CD4-positive, alpha-beta T cell treated with Interleukin-1 beta for 1 hour (primary cell): ENCODE data around the gene PLA2G5.

Experiments used
- DNase-seq, 2 donors: peaks; one replicate each; pipeline ENCODE4 v3.0.0-alpha.2; 2020 to 2022

The PLA2G5 gene

DNA sequence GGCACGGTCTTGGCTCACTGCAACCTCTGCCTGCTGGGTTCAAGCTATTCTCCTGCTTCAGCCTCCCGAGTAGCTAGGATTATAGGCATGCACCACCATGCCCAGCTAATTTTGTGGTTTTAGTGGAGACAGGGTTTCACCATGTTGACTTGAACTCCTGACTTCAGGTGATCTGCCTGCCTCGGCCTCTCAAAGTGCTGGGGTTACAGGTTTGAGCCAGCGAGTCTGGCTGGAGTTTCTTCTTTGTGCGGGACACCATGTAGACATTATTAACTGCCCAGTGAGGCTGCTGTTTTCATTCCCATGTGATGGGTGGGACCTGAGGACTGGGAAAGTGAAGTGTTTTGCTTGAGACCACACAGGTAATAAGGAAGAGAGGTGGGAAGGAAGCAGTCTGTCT, 23.3 kb downstream of the PLA2G5 start:
- DNase-seq = no peak

DNA sequence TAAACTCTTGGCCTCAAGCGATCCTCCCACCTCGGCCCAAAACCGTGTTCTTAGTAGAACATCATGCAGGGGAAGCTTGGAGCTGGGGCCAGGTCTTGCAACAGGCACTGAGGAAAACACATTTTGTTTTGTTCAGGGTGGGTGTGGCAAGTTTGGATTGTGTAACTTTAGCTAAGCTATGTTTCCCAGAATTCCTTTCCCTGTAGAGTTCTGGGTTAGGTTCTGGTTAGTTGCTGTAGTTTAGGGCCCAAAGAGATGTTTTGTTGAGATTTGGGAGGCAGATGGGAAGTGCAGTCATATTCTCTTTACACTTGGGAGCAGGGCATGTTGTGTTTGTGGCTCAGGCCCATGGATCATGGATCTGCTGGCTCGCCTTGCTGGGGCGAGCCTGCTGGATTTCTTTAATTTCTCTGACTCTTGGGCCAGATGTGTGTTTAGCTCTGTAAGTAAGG, 24.0 kb downstream of the PLA2G5 start:
- DNase-seq = no peak

DNA sequence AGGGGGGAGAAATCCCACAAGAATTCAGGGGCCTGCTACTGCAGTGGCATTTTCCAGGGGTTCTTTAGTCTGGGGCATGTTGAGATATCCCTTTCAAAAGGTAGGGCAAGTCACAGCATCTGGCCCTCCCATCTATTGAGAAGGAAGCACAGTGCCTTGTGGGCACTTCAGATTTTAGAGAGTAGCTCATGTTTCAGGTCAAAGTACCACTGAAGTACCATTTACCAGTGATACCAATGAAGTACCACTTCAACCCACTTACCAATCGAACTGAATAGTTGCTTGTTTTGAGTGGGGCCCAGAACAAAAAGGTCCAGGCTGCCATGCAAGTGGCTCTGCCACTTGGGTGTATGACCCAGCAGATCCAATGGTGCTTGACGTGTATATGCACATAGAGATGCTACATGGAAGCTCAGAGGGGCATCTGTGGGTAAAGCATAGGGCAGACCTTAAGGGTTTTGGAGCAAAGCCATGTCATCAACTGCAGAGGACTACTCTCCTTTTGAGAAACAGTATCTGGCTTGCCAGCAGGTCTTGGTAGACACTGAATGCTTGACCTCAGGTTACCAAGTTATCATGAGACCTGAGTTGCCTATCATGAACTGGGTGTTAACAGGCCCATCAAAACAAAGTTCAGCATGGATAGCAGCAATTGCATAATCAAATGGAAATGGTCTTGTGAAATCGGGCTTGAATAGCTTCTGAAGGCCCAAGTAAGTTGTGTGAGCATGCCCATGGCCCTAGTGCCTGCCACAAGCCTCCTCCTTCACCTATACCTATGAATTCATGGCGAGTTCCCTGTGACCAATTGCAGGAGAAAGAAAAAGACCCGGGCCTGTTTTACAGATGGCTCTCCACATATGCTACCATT, 25.8 kb downstream of the PLA2G5 start:
- no peak for DNase-seq

DNA sequence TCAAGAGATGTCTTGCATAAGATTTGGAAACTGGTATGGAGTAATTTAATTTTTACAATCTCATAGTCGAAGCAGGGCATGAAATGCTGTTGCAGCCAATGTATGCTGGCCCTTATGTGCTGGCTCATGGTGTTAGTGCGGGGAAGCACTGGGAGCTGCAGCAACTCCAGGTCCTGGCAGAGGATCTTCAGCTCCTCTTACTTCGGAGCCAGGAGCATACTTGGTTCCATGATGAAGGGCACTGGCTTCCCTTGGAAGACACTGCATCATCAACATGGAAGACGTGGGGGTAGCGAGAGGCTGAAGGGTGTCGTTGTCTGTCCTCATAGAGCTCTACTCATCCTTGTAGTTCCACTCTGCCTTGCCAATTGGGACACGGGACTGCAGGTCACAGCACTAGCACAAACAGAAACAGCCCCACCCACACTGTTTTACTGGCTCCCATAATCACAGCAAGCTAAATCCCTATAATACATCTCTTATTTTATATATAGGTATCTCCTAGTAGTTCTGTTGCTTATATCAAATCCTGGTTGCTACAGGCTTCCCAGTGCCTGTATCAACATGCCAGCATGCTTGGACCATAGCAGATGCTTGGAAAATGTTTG, 26.9 kb downstream of the PLA2G5 start:
- DNase-seq = no peak

DNA sequence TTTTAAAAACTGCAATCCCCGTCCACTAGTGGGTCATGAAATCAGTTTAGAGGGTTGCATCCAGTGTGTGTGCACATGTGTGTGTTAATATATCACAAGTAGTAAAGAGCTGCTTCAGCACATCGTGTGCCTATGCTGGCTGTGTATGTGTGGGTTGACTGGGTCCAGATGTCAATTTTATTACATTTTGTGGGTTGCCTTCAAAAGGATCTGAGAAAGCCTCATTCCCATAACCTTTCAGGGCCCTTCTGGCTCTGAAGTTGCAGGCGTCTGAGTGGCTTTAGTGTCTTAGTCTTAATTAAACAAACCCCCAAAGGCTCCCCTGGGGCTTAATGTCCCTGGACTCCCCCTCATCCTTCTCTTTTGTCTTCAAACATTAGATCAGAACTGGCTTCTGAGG, 29.5 kb downstream of the PLA2G5 start:
- DNase-seq = no peak

DNA sequence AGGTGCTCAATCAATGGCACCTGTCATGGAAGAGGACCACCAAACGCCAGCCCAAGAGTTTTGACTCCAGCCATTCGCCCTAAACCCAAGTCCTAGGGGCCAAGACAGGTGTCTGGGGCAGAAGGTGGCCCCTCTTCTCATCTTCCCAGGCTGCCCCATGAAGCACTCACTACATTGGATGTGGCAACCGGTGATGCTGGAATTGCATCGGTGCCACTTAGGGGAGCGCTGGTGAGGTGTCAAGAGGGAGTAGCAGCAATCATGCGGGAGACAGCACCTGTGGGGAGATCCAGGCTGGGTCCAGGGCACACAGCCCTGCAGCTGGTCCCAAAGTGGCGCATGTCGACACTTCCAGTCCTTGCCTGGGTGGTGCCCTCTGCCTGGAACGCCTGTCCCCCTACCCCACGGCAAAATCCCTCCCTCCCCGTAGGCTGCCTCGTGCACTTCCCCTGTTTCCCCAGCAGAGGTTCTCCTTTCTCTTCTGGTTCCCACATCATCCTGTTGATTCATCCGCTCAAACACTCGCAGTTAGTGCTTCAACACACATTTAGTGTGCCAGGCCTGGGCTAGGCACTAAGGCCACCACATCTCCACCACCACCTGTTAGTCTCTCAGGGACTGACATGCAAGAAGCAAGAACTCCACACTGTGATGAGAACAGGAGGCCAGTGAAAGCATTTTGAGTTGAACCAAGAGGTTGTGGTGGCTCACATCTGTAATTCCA, 30.8 kb downstream of the PLA2G5 start:
- peak; percentile 22 to 34 for DNase-seq

DNA sequence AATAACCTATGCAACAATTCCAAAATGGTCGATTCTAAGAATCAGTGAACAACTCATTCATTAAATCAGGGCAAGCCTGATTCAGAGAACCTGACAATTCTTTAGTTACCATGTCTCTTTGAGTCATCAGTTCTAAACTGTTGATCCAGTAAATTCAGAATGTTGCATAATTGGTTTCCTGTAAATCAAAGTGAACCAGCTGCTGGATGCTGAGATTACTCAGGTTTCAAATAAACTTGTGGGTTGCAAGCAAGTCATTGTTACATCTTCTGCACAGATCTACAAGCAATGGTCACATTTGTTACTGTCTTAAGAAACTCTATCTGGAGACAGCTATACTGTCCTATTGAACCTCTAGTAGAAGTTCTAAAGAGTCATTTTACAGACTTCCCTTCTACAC, 32.9 kb downstream of the PLA2G5 start:
- DNase-seq = no peak

DNA sequence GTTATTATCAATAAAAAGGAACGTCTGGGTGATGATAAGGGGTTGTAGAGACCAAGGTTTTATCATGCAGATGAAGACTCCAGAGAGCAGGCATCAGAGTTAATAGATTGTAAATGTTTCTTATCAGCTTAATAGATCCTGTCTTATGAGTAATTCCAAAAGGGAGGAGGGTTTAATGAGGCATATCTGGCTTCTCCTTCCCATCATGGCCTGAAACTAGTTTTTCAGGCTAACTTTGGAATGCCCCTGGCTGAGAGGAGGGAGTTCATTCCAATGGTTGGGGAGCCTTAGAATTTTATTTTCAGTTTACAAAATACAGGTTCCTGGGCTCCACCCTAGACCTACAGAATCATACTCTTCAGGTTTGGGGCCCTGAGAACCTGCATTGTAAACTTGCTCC, 35.9 kb downstream of the PLA2G5 start:
- no peak for DNase-seq

DNA sequence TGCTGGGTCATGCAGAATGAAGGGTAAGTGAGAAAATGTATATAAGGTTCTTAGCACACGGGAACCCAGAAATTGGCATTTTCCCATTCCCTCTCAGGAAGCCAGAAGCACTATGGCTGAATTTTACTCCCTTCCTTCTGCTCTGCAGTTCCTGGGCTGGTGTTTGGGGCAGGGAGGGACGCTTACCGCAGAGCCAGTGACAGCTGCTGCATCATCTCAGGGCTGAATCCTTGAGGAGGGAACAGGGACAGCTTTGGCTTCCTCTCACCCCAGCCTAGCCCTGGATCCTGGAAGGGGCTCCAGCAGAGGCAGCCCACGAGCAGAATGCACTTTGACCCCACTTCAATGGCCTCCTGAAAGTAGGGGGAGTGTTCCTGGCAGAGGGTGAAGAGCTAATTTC, 37.4 kb downstream of the PLA2G5 start:
- no peak for DNase-seq

DNA sequence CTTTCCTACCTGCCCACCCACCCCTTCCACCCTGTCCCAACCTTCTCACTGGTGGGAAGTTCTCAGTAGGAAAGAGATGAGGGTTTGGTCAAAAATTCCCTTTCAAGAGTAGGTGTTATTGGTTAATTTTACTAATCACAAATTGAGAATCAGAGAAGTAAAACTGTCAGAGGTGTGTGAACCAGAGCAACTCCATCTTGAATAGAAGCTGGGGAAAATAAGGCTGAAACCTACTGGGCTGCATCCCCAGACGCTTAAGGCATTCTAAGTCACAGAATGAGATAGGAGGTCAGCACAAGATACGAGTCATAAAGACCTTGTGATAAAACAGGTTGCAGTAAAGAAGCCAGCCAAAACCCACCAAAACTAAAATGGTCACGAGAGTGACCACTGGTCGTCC, 37.8 kb downstream of the PLA2G5 start:
- DNase-seq = no peak

DNA sequence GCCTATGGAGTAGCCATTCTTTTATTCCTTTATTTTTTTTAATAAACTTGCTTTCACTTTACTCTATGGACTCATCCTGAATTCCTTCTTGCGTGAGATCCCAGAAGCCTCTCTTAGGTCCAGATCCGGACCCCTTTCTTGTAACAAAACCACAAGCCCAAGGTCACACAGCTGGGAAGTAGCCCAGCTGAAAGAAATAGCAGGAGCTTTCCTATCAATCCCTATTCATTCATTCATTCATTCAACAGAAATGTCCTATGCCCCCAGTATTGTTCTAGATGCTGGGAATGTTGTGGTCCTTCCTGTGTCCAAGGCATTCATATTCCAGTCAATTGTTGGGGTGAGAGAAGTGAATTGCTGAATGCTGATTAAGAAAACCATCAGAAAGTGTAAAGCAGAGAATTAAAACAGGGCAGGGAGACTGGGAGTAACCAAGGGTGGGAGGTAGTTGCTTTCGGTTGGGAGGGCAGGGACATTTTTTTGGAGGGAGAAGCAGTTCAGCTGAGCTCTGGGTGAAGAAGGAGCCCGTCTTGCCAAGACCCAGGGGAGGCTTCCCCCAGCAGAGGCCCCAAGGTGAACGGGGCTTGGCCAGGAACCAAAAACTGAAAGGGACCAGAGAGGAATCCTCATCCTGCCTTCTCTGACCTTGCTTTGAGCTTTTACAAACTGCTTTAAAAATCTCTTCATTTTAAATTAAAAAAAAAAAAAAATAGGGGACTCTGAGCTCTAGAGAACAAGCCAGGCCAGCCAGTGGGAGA, 38.6 kb downstream of the PLA2G5 start:
- DNase-seq = no peak

DNA sequence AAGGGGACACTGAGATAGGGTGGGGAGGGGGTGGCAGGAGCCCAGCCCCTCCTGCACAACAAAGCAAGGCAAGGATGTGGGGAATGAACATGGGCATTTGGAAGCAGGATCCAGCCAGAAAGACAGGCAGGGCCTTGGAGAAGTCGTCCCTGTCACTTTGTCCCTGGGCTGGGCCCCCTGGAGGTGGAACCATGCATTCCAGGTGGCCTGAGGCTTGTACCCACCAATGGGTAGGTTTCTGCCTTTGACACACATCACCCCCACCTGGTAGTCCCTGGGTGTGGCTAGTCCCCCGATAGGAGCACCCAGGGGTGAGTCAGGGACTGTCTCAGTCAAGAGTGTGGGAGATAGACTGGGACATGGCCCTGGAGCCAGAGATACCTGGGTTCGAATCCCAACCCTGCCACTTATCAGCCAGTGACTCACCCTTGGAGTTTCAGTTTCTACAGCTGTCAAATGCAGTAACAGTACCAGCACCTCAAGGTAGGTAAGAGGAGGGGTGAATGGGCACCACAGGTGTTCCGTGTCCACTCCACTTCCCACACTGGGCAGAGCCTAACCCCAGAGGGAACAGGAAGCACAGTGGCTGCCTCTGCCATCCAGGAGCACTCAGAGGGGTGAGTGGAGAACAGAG, 39.3 kb downstream of the PLA2G5 start:
- DNase-seq = no peak

DNA sequence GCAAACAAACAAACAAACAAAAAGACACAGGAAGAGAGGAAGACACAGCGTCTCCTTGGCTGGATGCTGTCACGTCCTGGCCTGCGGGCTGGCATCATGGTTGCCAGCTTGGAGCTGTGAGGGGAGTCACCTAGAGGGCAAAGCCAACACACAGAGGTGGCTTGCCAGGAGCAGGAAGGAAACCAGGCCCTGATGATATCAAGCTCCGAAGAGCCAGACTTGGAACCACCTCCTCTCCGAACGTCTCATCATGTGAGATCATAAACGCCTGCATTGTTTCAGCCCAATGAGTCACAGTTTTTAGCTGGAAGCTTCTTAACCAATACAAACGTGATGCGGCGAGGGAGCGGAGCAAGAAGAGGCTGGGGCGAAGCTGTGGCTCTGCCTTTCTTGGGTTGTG, 40.7 kb downstream of the PLA2G5 start:
- no peak for DNase-seq

DNA sequence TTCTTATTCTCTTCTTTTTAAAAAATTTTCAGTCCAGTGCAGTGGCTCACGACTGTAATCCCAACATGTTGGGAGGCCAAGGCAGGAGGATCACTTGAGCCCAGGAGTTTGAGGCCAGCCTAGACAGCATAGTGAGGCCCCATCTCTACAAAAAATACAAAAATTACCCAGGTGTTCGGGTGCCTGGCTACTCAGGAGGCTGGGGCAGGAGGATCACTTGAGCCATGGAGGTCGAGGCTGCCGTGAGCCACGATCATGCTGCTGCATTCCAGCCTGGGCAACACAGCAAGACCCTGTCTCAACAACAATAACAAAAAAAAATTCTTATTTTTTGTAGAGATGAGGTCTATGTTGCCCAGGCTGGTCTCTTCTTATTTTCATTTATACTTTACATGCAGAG, 41.5 kb downstream of the PLA2G5 start:
- DNase-seq = no peak

DNA sequence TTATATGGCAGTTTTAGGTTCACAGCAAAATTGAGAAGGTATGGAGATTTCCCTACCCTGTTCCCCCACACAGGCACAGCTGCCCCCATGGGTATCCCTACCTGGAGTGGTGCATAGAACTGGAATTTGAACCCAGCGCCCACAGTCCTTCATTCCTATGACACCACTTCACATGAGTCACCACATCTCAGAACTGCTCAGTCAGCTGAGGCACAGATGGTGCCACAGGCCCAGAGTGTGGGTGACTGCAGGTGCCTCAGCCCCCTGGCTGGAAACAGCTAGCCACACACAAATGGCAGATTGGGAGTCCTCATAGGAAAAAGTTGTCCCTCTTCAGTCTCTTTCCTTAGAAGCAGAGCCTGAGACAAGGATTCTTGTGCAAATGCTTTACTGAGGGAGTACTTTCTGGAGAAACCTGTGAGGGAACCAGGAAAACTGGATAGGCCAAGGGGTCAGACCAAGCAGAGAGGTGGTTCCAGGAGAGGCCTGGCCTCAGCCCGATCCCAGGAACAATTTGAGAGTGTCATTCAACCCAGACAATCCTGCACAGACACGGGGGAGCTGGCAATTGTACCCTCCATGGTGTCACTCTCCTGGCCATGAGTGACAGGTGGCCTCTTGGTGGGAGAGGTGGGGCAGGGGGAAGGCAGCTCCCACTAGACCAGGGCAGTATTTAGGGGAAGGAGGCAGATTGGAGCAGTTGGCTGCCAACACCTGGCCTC, 42.4 kb downstream of the PLA2G5 start:
- no peak for DNase-seq

DNA sequence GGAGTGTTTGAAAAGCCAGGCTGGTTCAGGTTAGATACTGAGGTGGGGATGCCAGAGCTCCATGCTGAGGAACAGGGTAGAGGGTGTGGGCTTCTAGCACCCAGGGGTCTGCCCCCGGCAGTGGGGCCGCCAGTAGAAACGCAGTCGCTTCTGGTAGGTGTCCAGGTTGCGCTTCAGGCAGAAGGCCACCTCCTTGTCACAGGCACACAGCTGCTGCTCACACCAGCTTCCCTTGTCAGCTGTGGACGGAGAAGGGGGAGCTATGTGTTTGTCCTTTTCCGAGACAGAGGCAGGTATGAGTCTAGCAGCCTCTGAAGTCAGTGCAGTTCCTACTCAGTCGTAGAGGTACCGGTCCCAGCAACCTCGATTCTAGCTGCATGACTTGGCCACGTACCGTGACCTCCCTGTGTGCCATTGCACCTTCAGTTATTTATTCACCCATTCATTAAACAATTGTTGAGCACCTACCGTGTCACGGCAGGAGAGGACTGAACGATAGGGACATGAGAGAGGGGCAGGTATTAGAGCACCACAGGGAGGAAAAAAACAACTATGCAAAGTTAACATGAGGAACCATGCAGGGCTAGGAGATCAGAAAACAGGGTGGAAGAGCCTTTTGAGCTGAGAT, 44.1 kb downstream of the PLA2G5 start:
- DNase-seq = no peak

DNA sequence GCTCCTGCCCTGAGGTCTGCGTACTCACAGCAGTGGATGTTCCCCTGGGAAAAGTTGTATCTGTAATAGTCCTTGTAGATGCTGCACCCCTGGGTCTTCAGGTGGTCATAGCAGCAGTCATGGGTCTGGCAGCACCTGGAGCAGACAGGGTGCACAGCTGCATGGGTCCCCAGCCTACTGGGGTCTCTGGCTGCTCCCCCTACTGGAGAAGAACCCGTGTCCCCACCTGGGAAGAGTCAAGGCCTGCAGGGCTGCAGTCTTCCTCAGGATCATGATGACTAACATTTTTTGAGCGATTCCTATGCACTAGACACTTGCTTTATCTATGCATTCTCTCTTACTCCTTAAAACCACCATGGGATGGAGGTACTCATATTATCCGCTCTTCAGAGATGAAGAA, 45.5 kb downstream of the PLA2G5 start:
- DNase-seq = no peak

DNA sequence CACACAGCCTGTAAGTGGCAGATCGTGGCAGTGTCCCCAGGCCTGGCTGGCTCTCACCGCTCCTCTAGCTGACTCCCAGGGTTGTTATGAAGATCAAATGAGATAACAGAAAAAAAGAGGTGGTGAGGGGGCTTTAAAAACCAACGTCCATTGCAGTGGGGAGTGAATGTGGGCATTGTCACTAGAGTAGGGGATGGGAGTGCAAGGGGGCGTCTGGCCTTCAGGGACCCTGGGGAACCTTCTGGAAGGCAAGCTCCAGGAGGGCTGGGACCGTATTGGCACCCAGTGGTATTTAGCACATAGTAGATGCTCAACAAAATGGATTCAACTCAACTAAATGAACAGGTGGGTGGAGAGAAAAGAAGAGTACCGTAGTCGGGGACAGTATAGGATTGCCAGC, 45.9 kb downstream of the PLA2G5 start:
- no peak for DNase-seq

DNA sequence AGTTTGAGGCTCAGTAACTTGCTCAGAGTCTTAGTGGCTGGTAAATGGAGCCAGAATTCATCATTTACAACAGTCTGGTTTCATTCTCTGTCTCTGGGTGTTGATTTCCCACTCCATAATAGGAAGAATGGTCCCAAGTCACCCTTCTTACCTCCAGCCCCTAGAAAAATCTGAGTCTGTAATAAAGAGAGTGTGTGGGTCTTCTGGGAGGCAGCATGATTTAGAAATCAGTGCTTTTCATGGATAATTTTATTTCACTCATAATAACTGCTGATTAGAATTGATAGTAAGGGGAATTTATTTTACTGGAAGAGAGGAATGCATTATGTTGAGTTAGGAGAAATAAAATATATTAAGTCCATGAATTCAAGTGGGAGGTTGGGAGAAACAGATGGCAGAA, 47.2 kb downstream of the PLA2G5 start:
- no peak for DNase-seq

DNA sequence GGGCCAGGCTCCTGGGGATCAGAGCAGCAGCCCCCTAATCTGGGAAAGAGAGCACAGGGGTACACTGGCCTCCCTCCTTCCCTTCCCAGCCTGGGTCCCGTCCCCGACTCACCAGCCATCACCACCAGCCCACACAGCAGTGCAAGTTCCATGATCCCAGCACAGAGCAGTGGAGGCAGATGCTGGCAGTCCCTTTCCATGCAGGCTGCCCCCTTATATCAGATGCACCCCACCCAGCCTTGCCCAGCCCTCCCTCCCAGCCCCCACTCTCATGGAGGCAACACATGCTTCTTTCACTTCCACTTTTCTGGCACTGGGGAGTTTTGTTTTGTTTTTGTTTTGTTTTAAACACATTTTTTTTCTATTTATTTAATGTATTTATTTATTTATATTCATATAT, 49.4 kb downstream of the PLA2G5 start, which contains the start of gene PLA2G2D:
PLA2G2D (minus strand) TSS at position 190 of the 400 bp plus-strand sequence; CDS start at position 152, 38 bp downstream.
- DNase-seq = no peak

DNA sequence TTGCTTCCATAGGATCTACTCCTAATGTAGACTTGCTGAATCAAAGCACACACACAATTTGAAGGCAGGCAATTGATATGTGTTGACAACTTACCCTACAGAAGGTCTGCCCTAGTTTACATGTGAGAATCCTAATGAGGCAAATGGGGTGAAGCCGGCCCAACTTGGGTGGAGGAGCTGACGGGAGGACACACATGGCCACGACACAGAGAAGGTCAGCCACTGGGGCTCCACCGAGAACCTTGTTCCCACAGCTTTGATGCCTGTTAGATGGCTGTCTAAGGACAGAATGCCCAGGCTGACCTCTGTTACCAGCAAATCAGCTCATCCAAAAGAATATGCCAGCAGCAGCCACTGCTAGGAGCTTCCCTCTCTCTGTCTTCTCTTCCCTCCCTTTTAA, 50.8 kb downstream of the PLA2G5 start:
- DNase-seq = no peak
